PFSK-1 (cell line): ENCODE measurements around the gene RBM14.

ENCODE experiments used
- TAF1 ChIP-seq: IDR thresholded peaks from 2 replicates; pipeline ENCODE4 v1.6.1; 2012; ENCODE audit warnings: low read length, control low read depth, borderline replicate concordance; ENCODE audit not compliant: insufficient read depth
- TF ChIP-seq, protein P1 (sequence below), 2 experiments: IDR thresholded peaks; 2 replicates each; pipeline versions ENCODE4 v1.6.1 to v1.8.0; 2011 to 2012; ENCODE audit warnings: low read depth in 2 of 2, low read length in 2 of 2, control low read depth in 1 of 2, inconsistent platforms in 1 of 2, mild to moderate bottlenecking in 1 of 2, moderate library complexity in 1 of 2; ENCODE audit not compliant: insufficient read depth in 1 of 2

DNA sequence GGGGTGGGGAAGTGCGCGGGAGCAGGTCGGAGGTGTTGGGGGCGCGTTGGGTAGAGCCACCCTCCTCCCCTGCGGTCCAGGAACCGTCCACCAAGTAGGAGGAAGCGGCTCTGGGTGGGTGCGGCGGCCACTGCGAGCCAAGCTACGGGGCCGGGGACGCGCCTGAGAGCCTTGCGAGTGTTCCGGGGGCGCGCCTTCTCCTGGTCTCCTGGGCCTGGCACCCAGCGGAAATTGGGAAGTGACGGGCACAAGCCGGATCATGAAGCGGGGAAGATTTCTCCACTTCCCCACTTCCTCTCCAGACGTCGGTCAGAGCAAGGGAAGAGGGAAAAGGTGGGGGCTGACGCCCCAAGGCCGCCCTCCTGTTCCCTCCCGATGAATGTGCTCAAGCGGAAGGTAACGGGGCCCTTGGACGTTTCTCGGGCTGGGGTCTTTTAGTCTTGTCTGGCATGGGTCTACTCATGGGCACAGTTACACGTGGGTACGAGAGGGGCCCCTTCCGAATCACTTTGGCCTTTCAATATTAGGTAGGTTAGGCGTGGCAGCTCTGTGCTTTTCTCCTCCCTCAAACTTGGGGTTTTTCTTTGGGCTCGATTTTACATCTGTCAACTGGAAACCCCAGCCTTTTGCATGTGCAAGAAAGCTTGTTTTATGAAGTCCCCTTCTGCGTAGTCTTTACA is 865 bp downstream of the RBM14 start:
- no peak for TF ChIP-seq TAF1
- TF ChIP-seq, protein P1, sequence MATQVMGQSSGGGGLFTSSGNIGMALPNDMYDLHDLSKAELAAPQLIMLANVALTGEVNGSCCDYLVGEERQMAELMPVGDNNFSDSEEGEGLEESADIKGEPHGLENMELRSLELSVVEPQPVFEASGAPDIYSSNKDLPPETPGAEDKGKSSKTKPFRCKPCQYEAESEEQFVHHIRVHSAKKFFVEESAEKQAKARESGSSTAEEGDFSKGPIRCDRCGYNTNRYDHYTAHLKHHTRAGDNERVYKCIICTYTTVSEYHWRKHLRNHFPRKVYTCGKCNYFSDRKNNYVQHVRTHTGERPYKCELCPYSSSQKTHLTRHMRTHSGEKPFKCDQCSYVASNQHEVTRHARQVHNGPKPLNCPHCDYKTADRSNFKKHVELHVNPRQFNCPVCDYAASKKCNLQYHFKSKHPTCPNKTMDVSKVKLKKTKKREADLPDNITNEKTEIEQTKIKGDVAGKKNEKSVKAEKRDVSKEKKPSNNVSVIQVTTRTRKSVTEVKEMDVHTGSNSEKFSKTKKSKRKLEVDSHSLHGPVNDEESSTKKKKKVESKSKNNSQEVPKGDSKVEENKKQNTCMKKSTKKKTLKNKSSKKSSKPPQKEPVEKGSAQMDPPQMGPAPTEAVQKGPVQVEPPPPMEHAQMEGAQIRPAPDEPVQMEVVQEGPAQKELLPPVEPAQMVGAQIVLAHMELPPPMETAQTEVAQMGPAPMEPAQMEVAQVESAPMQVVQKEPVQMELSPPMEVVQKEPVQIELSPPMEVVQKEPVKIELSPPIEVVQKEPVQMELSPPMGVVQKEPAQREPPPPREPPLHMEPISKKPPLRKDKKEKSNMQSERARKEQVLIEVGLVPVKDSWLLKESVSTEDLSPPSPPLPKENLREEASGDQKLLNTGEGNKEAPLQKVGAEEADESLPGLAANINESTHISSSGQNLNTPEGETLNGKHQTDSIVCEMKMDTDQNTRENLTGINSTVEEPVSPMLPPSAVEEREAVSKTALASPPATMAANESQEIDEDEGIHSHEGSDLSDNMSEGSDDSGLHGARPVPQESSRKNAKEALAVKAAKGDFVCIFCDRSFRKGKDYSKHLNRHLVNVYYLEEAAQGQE (IDR thresholded peaks at IDR 0.05; ENCODE audit: insufficient read depth in 1 of 2, low read depth in 2 of 2, low read length in 2 of 2): no peak
